ENCODE data around the gene B4GALT5.

Gene B4GALT5

DNA sequence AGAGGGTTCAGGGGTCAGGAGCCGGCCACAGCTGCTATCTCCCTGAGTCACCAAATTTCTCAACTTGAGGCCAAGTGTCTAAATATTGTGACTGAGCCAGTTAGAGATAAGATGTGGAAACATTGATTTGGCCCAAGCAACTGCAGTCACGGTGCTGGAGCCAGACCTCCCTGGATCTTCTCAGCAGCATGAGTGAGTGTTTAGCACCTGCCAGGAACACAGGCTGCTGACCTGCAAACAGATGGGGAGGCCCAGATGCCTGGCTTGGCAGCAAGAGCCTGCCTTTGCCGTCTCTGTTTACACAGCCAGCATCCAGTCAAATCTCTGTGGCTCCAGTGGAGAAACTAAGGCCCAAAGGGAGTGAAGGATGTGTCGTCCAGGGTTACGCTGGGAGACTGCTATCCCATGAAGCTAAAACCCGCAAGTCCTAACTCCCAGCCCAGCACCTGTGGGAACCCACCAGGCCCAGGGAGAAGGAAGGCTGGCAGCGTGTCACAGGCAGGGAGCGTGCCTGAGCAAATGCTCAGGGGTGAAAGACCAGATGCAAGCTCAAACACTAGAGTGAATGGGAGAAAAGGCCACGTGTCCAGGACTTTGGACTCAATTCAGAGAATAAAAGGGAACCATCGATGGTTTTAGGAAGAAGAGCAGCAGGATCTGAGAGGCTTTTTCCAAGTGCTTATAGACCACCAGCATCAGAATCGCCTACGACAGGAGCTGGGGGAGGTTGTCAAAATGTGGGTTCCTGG, 129.8 kb downstream of the B4GALT5 start:
- peak; percentile 87 for DNase-seq

DNA sequence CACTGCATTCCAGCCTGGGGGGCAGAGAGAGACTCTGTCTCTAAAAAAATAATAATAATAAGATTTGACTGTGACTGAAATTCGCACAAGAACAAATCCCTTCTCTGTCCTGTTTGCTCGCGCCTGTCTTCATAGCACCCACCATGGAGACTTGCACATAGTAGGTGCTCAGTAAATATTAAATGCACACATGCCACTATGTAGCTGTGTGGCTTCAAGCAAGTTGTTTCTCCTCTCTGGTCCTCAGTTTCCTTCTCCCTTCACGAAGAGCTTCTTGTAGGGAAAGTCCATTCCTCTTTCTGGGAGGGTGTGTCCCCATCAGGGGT, 130.4 kb downstream of the B4GALT5 start:
- DNase-seq: no peak
